Gastrocnemius medialis (tissue), 4 donors: ENCODE data around the gene PAX2. TPM values are rescaled to one million over a fixed set of nuclear protein-coding genes. Genes with fewer than 3 reads are reported as not detected.
A peak's percentile ranks its signal among the peaks of the same experiment; 100 is the strongest.

ENCODE experiments used
- ATAC-seq, 2 donors: fragments of 150-250 bp; one replicate each; pipeline ENCODE4 v1.9.1; 2016
- DNase-seq, 2 donors: peaks; one replicate each; pipeline ENCODE4 v3.0.0-alpha.2; 2019
- H3K27ac ChIP-seq, 4 donors: fragments of 200-600 bp; sonication (generic); 1 replicate in 1 of 4; 2 replicates in 3 of 4; pipeline ENCODE4 v1.5.1; 2016 to 2018; ENCODE audit warnings: mild to moderate bottlenecking in 2 of 4, moderate library complexity in 1 of 4
- H3K27me3 ChIP-seq, 3 donors: fragments of 200-600 bp; sonication (generic) in 2 of 3; 1 replicate in 1 of 3; 2 replicates in 2 of 3; pipeline versions ENCODE4 v1.5.1 to v1.6.0; 2016 to 2019; ENCODE audit warnings: mild to moderate bottlenecking in 1 of 3, moderate library complexity in 1 of 3
- H3K36me3 ChIP-seq, 2 donors: fragments of 200-600 bp; sonication (generic) in 1 of 2; one replicate each; pipeline ENCODE4 v1.5.1; 2017 to 2018
- H3K4me1 ChIP-seq, 2 donors: fragments of 200-600 bp; sonication (generic) in 1 of 2; one replicate each; pipeline ENCODE4 v1.5.1; 2016 to 2017; ENCODE audit warnings: mild to moderate bottlenecking in 2 of 2
- H3K4me3 ChIP-seq, 4 donors: fragments of 200-600 bp; sonication (generic) in 3 of 4; 1 replicate in 1 of 4; 2 replicates in 3 of 4; pipeline ENCODE4 v1.5.1; 2016 to 2019; ENCODE audit warnings: mild to moderate bottlenecking in 2 of 4
- H3K9me3 ChIP-seq, 3 donors: fragments of 200-600 bp; sonication (generic) in 2 of 3; 1 replicate in 1 of 3; 2 replicates in 2 of 3; pipeline ENCODE4 v1.5.1; 2016 to 2019
- CTCF ChIP-seq, 5 experiments: fragments of 450-650 bp in 3 of 5; fragments of 200-600 bp in 2 of 5; sonication (generic) in 2 of 5; IDR thresholded peaks in 4 of 5; conservative IDR thresholded peaks in 1 of 5; 1 replicate in 4 of 5; 2 replicates in 1 of 5; pipeline ENCODE4 v1.5.1; 2016 to 2019; ENCODE audit warnings: antibody characterized with exemption in 5 of 5, mild to moderate bottlenecking in 3 of 5, moderate library complexity in 3 of 5
- POLR2A ChIP-seq, 2 donors: fragments of 450-650 bp; IDR thresholded peaks; one replicate each; pipeline ENCODE4 v1.6.1; 2017; ENCODE audit warnings: antibody characterized with exemption in 2 of 2, mild to moderate bottlenecking in 2 of 2, moderate library complexity in 2 of 2
- in situ Hi-C, 4 donors: fragments of 200-750 bp; cut with MboI; loops; one replicate each; pipeline versions ENCODE4 v1.15.0 to v1.8.0; 2017; ENCODE audit warnings: low sequenced_read_pairs in 4 of 4
- intact Hi-C: fragments of 100-400 bp; cut with DNase I; formaldehyde crosslinking; loops from one replicate; pipeline ENCODE4 v1.15.1; 2023; ENCODE audit warnings: low total_unique reads
- total RNA-seq, 4 donors: library from RNA; depleted of rRNA; stranded (reverse); fragments of >200 nt; gene quantifications; one replicate each; pipeline versions ENCODE4 v1.1.0 to v1.2.3, GENCODE V29; 2016

The PAX2 gene
- total RNA-seq, 4 donors from 2014 or later, result not detected

DNA sequence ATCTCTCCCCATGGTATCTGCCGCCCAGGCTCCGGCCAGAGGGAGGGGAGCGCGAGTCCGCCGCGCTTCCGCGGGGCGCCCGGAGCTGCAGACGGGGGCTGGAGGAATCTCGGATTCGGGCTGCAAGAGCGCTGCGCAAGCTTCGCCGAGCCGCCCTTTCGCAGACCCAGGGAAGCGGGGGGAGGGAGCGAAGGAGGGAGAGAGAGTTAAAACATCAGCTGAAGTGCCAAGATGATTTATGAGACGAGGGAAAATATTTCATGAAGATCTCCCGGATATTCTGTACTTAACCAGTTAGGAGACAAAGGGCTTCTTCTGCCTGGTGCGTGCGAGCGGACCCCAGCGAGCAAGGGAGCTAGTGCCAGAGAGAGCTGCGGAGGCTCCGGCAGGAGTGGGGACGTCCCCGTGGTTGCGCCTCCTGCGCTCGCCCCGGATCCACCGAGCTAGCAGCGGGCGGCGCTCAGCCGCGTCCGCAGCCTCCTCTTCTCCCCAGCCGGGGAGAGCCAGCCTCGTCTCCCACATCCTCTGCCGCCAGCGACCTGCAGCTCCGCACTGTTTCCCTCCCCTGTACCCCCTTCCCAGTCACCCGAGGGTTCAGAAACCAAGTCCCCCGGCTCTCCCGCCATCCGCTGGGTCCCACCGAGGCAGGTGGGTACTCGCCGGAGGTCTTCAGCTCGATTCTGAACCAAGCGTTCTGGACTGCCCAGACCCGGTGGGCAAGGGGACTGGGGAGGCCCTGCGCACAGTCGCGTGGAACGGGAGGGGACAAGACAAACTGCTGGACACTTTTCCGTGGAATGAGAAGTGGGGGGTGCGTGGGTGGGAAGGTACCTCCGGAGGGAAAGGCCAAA is 1.0 kb upstream of the PAX2 start:
- intact Hi-C loops, result no loop called here
- ATAC-seq (no peak), DNase-seq (no peak)
- Histone ChIP-seq H3K27ac (no peak overlapping the region), H3K4me1 (peaks cover 41 to 52% of the 10 kb centered on the region in 2 donors), H3K9me3 (no peaks in the 10 kb centered on the region), H3K27me3 (peaks cover 92 to 100% (median 99%) of the 10 kb centered on the region in 3 donors), H3K4me3 (peak overlapping the region; percentile 15 to 52 (median 31)), H3K36me3 (no peaks in the 10 kb centered on the region)
- in situ Hi-C loops, result no loop called here
- TF ChIP-seq POLR2A (IDR thresholded peaks at IDR 0.05), result no peak
- TF ChIP-seq CTCF (IDR thresholded peaks at IDR 0.05 in 4 of 5, conservative IDR thresholded peaks at IDR 0.05 in 1 of 5), result no peak

GRCh38 chr10:100745882-100746783 is 751 bp downstream of the PAX2 start:
- Histone ChIP-seq H3K27me3 (peaks cover 92 to 100% (median 100%) of the 10 kb centered on the region in 3 donors), H3K4me1 (peaks cover 37 to 48% of the 10 kb centered on the region in 2 donors)
- intact Hi-C loops, result no loop called here

DNA sequence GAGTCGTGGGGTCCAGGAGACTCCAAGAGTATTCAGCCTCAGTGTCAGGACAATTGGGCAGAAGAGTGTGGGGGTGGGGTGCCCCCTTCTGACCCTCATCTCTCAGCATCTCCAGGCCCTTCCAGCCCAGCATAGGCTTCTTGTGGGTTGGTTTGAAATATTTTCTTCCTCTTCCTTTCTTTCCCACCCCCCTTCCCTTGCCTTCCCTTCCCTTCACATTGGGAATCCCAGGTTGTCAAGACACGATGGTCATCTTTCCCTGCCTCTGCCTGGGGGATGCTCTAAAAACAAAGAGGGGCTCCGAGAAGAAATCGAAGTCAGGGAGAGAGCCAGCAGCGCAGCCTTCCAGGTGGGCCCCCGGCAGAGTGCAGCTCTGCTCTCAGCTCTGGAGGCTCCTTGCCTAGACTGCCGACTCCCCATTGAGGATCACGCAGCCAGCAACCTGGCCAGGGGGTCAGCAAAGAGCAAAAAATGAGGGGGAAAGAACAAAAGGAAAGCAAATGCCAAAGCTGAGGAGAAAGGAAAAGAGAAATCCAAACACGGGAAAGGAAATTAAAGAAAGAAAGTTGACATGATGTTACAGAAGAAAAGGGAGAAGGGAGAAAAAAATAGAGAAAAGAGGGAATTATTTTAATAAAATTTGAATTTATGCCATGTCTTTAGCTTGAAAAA is 1.5 kb downstream of the PAX2 start:
- intact Hi-C loops, result no loop called here
- in situ Hi-C loops, result no loop called here
- Histone ChIP-seq H3K9me3 (no peaks in the 10 kb centered on the region), H3K27me3 (peaks cover 92 to 100% (median 100%) of the 10 kb centered on the region in 3 donors), H3K27ac (no peak overlapping the region), H3K4me1 (peaks cover 37 to 48% of the 10 kb centered on the region in 2 donors), H3K4me3 (no peak overlapping the region), H3K36me3 (no peaks in the 10 kb centered on the region)
- TF ChIP-seq POLR2A (IDR thresholded peaks at IDR 0.05) (no peak), CTCF (IDR thresholded peaks at IDR 0.05 in 4 of 5, conservative IDR thresholded peaks at IDR 0.05 in 1 of 5) (no peak)
- no peak for DNase-seq
- ATAC-seq, result no peak

More at GRCh38 chr10:100745882-100746783, 751 bp downstream of the PAX2 start:
- TF ChIP-seq CTCF (IDR thresholded peaks at IDR 0.05 in 4 of 5, conservative IDR thresholded peaks at IDR 0.05 in 1 of 5), result no peak
- no peak for DNase-seq
- Histone ChIP-seq H3K4me3 (peak overlapping the region; percentile 7 to 52 (median 40)), H3K9me3 (no peaks in the 10 kb centered on the region), H3K36me3 (no peaks in the 10 kb centered on the region), H3K27ac (no peak overlapping the region)
- ATAC-seq, result no peak
- in situ Hi-C loops, result no loop called here

DNA sequence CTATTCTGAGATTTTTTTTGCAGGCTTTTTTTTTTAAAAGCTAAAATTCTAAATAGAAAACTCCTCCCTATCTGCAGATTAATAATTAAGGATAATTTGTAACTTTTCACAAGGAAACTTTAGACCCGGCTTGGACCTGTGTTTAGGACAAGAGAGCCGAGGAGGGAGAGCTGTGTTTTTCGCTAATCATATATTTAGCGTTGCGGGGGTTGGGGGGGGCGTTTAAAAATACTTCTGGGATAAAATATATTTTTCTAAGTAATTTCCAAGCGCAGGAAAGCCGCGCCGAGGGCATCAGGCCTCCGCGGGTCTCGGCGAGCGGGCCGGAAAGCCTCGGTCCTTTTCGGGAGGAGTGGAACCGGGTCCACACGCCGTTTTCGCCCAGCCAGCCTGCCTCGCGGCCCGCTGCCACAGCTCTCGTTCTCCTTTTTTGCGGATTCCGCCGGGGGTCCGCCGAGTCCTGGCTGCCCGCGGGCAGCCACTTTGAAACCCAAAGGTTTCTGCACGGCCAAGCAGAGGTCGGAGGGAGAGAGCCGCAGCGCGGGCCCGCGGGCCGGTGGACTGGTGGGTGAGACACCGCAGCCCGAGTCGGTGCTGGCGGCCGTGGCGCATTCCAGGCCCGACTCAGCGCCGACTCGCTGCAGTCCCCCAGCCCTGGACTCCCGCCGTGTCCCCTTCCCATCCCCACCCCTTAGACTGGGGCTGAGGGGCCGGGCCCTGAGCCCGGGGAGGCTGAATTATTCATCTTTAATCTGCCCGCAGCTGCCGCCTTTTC is 2.3 kb downstream of the PAX2 start:
- H3K27ac ChIP-seq, result no peak overlapping the region
- ATAC-seq (no peak), DNase-seq (no peak)
- H3K4me1 ChIP-seq, result peaks cover 37 to 48% of the 10 kb centered on the region in 2 donors
- peak overlapping the region; percentile 24 to 45 (median 31) for H3K4me3 ChIP-seq
- no peaks in the 10 kb centered on the region for H3K36me3 ChIP-seq
- TF ChIP-seq CTCF (IDR thresholded peaks at IDR 0.05 in 4 of 5, conservative IDR thresholded peaks at IDR 0.05 in 1 of 5) (no peak), POLR2A (IDR thresholded peaks at IDR 0.05) (no peak)
- peaks cover 91 to 100% (median 100%) of the 10 kb centered on the region in 3 donors for H3K27me3 ChIP-seq
- H3K9me3 ChIP-seq, result no peaks in the 10 kb centered on the region
- intact Hi-C loops (no loop called here), in situ Hi-C loops (no loop called here)
